ENCODE measurements around the gene SLC5A8. TPM values are rescaled to one million over a fixed set of nuclear protein-coding genes. Genes with fewer than 3 reads are reported as not detected.

The SLC5A8 gene
- total RNA-seq, 2 donors from 2014 or later = not detected

GRCh38 chr12:101127521-101128219, 82.4 kb downstream of the SLC5A8 start:
- peaks cover 4 to 7% of the 10 kb centered on the region in 2 donors for H3K9me3 Mint-ChIP-seq
- H3K4me1 Mint-ChIP-seq (ENCODE audit: low read depth) = no peaks in the 10 kb centered on the region
- H3K4me3 Mint-ChIP-seq = no peak overlapping the region
- H3K27me3 Mint-ChIP-seq (ENCODE audit: low read depth) = no peaks in the 10 kb centered on the region
- no peaks in the 10 kb centered on the region for H3K36me3 Mint-ChIP-seq (ENCODE audit: insufficient read depth in 2 of 2)
- H3K27ac Mint-ChIP-seq = no peak overlapping the region
- ATAC-seq (replicated peaks in 1 of 2) (no peak), DNase-seq (no peak)

- no peak for ATAC-seq (replicated peaks in 1 of 2)
- no peaks in the 10 kb centered on the region for H3K9me3 Mint-ChIP-seq
- H3K36me3 Mint-ChIP-seq (ENCODE audit: insufficient read depth in 2 of 2) = no peaks in the 10 kb centered on the region
- DNase-seq = no peak
- no peak overlapping the region for H3K4me3 Mint-ChIP-seq
- H3K27ac Mint-ChIP-seq = no peak overlapping the region
- no peaks in the 10 kb centered on the region for H3K27me3 Mint-ChIP-seq (ENCODE audit: low read depth)
- no peaks in the 10 kb centered on the region for H3K4me1 Mint-ChIP-seq (ENCODE audit: low read depth)
Observed at GRCh38 chr12:101117842-101118241, 92.2 kb downstream of the SLC5A8 start.

DNA sequence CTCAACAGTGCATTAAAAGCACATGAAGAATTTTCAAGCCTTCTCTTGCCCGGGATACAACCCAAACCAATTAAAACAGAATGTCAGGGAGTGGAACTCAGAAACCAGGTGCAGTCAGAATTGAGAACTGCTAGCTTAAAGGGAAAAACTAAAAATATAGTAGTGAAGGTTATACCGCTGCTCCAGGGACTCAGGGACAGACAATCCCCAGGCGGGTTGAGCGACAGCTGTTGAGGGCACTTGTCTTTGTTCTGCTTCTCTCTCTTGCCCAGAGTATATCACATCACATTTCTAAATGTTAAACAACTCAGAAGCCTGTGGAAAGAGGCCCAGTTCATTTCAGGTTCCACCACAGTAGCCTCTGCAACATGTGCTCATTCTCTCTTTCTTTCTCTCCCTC, 93.1 kb downstream of the SLC5A8 start:
- H3K27me3 Mint-ChIP-seq (ENCODE audit: low read depth) = no peaks in the 10 kb centered on the region
- no peak overlapping the region for H3K27ac Mint-ChIP-seq
- no peak overlapping the region for H3K4me3 Mint-ChIP-seq
- DNase-seq (no peak), ATAC-seq (replicated peaks in 1 of 2) (no peak)
- H3K9me3 Mint-ChIP-seq = no peaks in the 10 kb centered on the region
- H3K36me3 Mint-ChIP-seq (ENCODE audit: insufficient read depth in 2 of 2) = no peaks in the 10 kb centered on the region
- no peaks in the 10 kb centered on the region for H3K4me1 Mint-ChIP-seq (ENCODE audit: low read depth)

DNA sequence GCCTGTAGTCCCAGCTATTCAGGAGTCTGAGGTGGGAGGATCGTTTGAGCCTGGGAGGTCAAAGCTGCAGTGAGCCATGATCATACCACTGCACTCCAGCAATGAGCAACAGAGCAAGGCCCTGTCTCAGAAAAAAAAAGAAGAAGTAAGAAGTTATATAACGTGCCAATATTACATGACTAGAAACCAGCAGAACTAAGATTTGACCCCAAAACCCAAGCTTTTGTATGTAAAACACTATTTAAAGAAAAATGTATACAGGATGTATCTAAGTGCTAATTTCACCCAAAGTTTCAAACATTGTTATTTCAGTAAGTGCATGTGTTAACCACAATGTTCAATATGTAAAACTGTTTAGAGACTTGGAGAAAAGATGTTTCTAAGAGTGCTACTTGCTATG, 94.7 kb downstream of the SLC5A8 start:
- H3K36me3 Mint-ChIP-seq (ENCODE audit: insufficient read depth in 2 of 2) = no peaks in the 10 kb centered on the region
- no peaks in the 10 kb centered on the region for H3K4me1 Mint-ChIP-seq (ENCODE audit: low read depth)
- DNase-seq (no peak), ATAC-seq (replicated peaks in 1 of 2) (no peak)
- H3K27ac Mint-ChIP-seq = no peak overlapping the region
- H3K27me3 Mint-ChIP-seq (ENCODE audit: low read depth) = no peaks in the 10 kb centered on the region
- H3K4me3 Mint-ChIP-seq = no peak overlapping the region
- no peaks in the 10 kb centered on the region for H3K9me3 Mint-ChIP-seq

- no peaks in the 10 kb centered on the region for H3K4me1 Mint-ChIP-seq (ENCODE audit: low read depth)
- ATAC-seq (replicated peaks in 1 of 2) (no peak), DNase-seq (no peak)
- no peaks in the 10 kb centered on the region for H3K9me3 Mint-ChIP-seq
- H3K36me3 Mint-ChIP-seq (ENCODE audit: insufficient read depth in 2 of 2) = no peaks in the 10 kb centered on the region
- H3K27me3 Mint-ChIP-seq (ENCODE audit: low read depth) = no peaks in the 10 kb centered on the region
- no peak overlapping the region for H3K27ac Mint-ChIP-seq
- no peak overlapping the region for H3K4me3 Mint-ChIP-seq
Observed at GRCh38 chr12:101111441-101111840, 98.6 kb downstream of the SLC5A8 start.

DNA sequence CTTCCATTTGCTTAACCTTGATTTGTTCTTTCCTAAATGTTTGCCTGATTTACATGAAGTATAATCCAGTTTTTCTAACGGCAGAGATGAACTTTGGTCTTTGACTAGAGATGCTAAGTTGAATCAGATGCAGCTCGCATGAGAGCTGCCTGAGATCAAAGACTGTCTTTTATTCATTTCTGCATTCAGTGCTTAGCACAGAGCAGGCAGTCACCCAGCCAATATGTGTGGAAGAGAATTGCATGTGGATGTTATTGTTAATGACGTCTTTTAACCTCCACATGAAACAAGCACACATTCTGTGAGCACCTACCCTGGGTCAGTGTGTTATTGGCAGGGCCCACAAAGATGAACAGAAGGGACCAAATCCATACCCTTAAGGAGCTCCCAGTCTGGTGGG, 99.2 kb downstream of the SLC5A8 start:
- Mint-ChIP-seq H3K4me3 (no peak overlapping the region), H3K4me1 (ENCODE audit: low read depth) (no peaks in the 10 kb centered on the region), H3K9me3 (no peaks in the 10 kb centered on the region), H3K36me3 (ENCODE audit: insufficient read depth in 2 of 2) (no peaks in the 10 kb centered on the region), H3K27ac (no peak overlapping the region), H3K27me3 (ENCODE audit: low read depth) (no peaks in the 10 kb centered on the region)
- DNase-seq = no peak
- no peak for ATAC-seq (replicated peaks in 1 of 2)

GRCh38 chr12:101108130-101108529, 101.9 kb downstream of the SLC5A8 start:
- ATAC-seq (replicated peaks in 1 of 2) (no peak), DNase-seq (no peak)
- Mint-ChIP-seq H3K27ac (no peak overlapping the region), H3K27me3 (ENCODE audit: low read depth) (no peaks in the 10 kb centered on the region), H3K9me3 (no peaks in the 10 kb centered on the region), H3K36me3 (ENCODE audit: insufficient read depth in 2 of 2) (no peaks in the 10 kb centered on the region), H3K4me1 (ENCODE audit: low read depth) (no peaks in the 10 kb centered on the region), H3K4me3 (no peak overlapping the region)

GRCh38 chr12:101107032-101107763, 102.8 kb downstream of the SLC5A8 start:
- DNase-seq (no peak), ATAC-seq (replicated peaks in 1 of 2) (no peak)
- Mint-ChIP-seq H3K27ac (no peak overlapping the region), H3K4me3 (no peak overlapping the region), H3K36me3 (ENCODE audit: insufficient read depth in 2 of 2) (no peaks in the 10 kb centered on the region), H3K4me1 (ENCODE audit: low read depth) (no peaks in the 10 kb centered on the region), H3K27me3 (ENCODE audit: low read depth) (no peaks in the 10 kb centered on the region), H3K9me3 (no peaks in the 10 kb centered on the region)

Other genes with a start within 250 kb of the SLC5A8 start
- 10 to 100 TPM; 12.3 to 15.4 TPM for gene UTP20, start 69.9 kb upstream of the SLC5A8 start, total RNA-seq
- gene ARL1, start 197.5 kb upstream of the SLC5A8 start, total RNA-seq = 10 to 100 TPM; 61.1 to 68.9 TPM